COR-L47 (cell line): ENCODE data around the gene PCSK6.
"Not testable (repeated sequence)": the region's sequence is repeated elsewhere in the genome, so short reads cannot be mapped to it uniquely, and the experiment has no call there.

Source experiments
- DNase-seq: peaks from one replicate; lab custom pipeline; 2025; lab: John Stamatoyannopoulos, UW

The PCSK6 gene

GRCh38 chr15:101482526-101483371 is 6.8 kb downstream of the PCSK6 start:
- no peak for DNase-seq

DNA sequence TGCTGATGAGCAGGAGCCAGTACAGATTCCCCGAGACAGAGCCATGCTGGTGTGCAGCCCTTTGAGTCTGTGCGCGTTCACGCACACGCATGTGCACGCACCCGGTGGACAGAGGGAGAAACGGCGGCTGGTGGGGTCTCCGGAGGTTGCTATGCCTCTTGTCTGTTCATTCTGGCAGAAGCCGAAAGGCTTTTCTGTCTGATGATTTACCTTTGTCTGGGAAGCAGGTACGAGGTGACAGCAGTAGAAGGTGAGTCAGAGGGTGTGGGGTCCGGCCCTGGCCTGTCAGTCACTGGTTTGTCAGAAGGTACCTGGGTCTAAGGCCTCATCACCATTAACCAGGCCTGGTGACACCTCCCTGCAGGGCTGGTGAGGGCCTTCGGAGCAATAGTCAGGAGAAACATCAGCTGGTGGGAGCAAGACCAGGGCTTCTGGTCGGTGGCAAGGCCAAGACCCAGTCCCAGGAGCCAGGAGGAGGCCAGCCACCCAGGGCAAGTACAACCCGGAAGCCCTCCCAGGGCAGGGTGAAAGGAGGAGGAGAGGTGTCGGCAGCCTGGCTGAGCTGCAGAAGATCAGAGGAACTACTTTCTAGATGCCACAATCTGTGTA is 7.5 kb downstream of the PCSK6 start:
- DNase-seq, result no peak

DNA sequence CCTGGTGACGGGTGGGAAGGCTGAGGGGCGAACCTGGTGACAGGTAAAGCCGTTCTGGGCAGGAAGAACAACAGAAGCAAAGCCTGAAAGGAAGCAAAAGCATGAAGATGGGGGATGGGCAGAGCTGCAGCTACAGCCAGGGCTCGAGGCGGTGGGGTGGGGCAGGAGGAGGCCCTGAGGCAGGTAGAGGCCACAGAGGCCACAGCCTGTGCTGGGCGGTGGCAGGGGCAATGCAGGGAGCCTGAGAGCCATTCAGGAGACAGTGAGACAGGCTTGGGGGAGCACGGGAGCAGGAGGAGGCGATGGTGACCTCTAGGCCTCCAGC is 8.2 kb downstream of the PCSK6 start:
- no peak for DNase-seq

DNA sequence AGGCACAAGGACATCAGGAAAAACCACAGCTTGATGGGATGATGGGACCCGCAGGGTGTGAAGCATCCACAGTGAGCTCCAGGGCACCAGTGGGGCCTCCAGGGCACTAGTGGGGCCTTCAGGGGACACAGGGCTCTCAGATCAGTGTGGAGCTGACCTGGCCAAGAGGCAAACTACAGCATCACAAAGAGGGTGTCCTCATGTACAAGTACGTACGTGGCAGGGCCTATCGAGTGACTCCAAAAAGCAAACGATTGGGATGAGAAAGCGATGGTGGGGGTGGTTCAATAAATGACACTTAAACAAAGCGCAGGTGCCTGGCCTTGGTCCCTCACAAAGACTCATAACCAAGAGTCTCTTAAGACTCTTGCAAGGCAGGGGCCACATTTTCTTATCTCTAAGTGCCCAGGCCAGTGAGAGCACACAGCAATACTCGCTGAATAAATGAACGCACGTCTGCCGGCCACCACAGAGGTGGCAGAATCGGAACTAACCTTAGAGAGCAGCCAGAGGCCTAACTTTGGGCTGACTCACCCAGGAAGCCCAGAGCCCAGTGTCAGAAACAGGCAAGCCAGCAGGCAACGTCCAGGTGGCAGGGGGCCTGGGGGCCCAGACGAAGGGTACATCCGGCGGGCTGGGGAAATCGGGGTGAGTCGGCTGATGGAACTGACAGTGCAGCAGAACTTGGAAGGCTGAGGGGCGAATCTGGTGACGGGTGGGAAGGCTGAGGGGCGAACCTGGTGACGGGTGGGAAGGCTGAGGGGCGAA is 8.7 kb downstream of the PCSK6 start:
- no peak for DNase-seq

DNA sequence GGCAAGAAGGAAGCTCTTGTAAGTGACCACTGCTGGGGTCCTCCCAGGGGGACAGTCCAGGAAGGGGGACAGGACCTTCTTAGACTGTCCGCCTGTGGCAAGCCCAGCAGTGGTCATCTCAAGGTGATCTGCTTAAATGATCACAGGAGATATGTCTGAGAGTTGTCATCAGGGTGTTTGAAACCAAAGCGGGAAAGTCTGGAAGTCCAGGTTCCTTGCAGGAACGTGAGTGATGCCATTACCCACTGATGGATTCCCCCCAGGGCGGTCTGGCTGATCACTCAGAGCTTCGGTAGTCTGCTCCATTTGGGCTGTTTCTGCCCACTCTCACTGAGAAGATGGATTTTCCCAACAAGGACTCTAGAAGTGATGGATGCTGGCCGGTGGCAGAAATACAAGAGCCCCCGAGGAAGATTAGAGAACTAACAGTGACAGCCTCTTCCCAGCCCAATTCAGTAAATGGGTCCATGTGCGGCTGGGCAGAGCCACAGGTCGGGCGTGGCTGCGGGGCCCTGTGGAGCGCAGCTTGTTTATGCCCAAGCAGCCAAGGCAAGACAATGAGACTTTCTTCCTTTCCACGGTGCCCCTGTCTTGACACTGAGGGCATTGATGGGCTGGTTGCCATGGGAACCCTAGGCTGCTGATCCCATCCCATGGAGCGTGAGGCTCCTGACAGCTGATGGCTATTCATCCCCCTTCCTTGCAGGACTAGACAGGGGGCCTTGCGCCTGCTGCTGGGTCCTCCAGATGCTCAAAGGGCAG is 9.5 kb downstream of the PCSK6 start:
- no peak for DNase-seq

DNA sequence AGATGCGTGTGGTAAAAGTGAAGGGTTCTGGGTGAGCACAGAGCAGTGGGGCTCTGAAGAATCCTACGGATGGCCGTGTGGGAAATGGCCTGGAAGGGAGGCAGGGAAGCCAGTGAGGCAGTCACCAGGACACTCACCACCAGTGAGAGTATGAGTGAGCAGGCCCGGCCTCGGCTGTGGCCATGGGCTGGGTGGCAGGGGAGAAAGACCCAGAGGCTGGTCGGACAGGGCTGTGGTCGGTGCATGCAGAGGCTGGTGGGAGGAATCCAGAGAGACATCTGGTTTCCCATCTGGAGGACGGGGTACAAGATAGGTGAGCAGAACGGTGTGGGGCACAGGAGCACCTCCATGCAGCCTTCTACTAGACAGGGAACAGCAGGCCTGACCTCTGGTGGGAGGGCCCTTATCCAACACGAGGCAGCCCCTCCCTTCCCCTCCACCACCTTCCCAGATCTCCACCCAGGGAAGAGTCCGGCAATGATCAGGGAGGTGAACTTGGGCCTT is 10.1 kb downstream of the PCSK6 start:
- no peak for DNase-seq

DNA sequence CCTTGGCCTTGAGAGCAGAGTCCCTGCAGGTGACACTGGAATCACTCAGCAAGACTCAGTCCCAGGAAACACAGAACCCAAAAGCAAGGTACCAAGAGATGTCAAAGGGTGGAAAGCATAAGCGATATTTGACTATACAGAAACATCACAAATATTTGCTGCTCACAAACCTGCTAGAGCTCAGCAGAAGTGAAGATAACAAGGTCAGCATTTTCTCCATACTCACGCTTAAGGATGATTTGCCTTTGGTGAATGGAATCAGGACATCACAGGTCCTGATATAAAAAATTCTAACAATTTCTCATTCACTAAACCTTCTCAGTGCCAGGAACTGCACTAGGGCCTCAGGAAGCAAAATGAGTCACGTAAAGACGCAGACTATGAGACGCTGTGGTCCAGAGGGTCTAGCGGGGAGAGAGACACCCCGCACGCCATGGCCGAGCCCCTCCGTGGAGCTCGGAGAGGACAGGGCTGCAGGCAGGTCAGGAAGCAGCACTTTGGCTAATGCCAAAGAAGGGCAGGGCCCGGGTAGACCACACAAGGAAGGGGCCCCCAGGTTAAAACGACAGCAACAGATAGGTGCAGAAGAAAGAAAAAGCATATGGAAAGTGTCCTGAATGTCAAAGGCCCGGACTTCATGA is 10.7 kb downstream of the PCSK6 start:
- no peak for DNase-seq

- DNase-seq, result no peak
Measured at GRCh38 chr15:101477851-101478362, 11.6 kb downstream of the PCSK6 start.

DNA sequence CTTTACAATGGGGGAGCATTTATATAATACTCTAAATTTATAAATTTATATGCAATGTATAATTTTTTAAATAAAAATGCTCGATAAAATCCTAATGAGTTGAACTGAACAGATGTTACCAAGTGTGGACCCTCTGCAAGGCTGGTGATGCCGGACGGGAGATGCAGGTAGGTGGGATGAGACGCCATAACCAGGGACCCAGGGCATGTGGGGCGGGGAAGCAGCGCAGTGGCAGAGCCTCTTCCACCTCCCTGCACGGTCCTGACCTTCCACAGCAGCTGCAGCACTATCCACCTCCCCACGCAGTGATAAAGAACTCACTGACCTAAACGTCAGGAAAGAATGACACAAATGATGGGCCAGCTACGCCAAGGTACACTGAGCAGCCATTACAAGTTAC is 12.8 kb downstream of the PCSK6 start:
- no peak for DNase-seq

DNA sequence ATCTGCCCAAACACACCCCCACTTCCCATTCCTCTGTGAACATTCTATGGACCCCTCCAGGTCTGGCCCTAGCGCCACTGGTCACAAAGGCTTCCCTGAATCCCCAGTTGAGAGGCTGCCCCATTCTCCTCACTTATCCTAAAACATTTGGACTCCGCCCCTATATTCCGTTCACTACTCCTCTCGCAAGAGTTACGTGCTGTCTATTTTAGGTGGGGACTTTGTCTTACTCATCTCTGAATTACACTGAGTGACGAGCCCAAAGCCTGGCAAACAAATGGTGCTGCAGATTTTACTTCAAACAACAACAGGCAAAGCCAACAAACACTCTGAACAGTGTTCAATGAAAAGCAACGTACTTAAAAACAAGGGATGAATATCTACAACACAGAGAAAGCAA is 14.5 kb downstream of the PCSK6 start:
- DNase-seq, result no peak

DNA sequence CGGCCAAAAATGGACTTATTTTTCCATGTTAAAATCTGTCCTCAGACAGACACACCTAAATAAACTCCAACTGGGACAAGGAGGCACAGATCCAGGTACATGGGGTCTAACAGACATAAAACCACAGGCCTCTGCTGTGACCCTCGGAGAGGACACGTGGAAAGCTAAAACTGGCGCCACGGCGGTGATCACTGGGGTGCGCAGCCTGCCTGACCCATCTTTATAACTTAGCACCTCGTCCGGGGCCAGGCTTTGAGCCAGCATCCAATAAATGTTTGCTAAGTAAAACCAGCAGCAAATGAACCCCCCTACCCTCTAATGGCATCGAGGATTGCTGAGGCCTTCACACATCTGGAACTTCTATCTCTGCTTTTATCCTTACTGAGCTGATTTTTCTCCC is 15.3 kb downstream of the PCSK6 start:
- no peak for DNase-seq

DNA sequence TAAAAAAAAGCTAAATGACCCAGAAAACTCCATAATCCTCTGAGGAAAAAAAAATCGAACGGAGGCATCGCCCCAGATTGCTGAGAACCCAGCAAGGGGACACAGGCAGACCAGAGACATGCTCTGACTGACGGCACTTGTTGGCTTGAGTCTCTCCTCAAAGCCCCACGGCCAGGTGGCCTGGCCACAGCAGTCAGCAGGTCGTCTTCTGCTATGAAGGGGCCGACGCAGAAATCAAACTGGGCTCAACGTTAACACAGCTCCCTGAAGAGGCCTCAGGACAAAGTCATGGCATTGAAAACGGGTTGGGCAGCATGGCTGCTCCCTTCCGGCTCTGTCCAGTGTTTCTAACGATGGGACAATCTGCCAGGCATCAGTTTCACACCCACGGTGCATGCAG is 17.5 kb downstream of the PCSK6 start:
- DNase-seq, result no peak

- no peak for DNase-seq
Measured at GRCh38 chr15:101470548-101471239, 18.8 kb downstream of the PCSK6 start.

DNA sequence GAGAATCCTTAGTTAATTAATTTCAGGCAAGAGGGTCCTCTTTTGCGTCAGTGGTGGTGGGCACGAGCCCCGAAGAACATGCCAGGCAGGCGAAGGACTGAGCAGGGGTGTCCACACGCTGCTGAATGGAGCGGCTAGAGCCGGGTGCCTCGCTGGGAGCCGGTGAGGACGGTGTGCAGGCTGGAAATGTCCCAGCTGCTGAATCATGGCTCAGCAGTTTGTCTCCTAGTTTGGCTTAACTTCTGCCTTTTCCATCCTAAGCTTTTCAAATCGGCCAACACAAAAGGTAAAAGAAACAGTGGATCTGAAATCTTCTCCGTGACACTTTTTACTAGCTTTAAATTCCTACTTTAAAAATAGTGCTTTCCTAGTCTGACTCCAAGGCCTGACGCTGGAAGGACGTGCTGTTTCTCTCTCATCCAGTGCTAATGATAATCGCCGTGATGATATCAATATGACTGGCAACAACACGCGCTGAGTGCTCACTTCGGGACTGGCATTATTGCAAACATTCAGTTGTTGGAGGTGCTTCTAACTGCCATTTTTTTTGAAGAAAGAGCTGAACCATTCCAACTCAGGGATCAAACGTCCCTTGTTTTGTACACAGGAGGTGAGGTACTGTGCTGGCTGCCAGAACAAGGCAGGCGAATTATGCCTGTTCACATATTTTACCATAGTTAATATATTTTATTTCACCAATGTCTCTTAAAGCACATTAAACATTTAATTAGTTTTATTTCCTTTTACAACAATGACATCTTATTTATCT is 19.8 kb downstream of the PCSK6 start:
- DNase-seq, result no peak

GRCh38 chr15:101466188-101466587 is 23.3 kb downstream of the PCSK6 start:
- no peak for DNase-seq

DNA sequence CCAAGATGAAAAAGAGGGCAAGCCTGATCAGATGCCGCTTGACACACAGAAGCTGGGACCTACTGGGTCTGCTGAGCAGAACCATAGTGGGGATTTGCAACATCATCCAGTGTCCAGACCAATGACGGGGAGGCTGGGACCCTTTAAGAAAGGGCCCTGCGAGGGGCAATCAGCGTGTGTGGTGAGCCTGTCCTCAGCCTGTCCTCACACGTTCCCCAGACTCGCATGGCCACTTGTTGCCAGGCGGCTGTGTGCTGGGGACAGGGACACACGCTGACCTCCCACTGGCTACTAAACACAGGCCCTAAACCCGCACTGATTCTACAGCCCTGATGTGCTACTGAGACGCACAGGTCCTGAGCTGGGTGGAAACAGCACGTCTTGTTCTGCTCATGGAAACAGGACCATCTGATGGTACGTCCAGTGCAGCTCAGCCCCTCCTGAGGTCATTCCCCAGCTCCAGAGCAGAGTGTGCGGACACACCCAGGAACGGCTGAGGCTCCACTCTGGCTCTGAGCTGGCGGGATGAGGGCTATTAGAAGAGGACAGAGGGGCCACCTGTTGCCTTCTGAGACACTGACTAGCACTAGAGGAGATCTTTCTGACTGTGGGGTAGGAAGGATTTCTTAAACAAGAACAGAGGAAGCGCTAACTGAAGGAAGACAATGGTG is 24.4 kb downstream of the PCSK6 start:
- DNase-seq, result no peak

DNA sequence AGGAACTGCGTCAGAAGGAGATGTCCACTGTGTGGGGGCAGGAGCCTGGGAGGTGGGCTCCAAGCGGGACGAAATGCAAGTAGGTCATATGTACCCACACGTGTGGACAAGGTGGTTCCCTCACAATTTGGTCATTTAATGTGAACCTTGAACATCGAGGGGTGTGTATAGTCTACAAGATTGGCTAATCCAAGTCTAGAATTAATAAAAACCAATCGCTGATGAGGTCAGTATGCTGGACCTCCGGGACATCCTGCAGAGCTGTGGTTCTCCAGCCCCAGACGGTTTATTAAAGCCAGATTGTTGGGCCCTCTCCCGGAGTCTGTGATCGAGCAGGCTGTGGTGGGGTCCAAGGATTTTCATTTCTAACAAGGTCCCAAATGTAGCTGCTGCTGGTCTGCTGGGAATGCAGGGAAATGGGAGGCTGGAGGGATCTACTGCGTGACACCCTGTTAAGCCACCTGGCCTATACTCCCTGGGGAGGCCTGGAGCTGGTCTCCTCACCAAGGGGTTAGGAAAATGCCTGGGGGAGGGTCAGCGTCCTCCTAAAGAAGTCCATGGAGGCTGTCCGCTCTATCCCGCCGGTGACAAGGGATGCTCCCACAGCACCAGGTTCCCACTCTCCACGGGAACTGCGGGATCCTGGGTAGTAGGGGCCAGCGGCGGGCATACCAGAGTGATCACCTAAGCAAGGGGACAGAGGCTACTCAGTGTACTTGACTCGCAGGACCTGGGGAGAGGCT is 25.1 kb downstream of the PCSK6 start:
- DNase-seq, result no peak

DNA sequence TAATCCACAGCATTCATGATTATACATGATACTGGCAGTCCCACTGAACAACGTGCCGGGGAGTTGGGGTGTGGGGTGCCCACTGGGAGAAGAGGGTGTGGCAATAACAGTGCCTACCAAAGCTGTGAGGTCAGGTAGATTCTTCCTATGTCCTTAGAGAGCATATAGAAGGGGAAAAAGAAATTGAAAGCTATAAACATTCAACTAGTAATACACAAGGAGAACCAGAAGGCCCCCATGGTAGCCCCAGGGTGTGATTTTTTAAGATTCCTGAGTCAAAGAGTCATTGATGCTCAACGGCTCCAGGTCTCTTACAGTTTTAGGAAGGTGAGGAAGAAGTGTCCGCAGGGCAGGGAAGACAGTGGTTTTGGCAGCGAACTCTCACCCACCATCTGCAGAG is 25.8 kb downstream of the PCSK6 start:
- DNase-seq, result not testable (repeated sequence)

GRCh38 chr15:101463270-101463669 is 26.2 kb downstream of the PCSK6 start:
- DNase-seq, result no peak
